Osteoblast (primary cell): ENCODE data around the gene VTA1. TPM values are rescaled to one million over a fixed set of nuclear protein-coding genes. Genes with fewer than 3 reads are reported as not detected.

ENCODE experiments used
- DNase-seq: peaks from one replicate; pipeline ENCODE4 v3.0.0; 2011; ENCODE audit warnings: low spot score, mixed read lengths; ENCODE audit not compliant: insufficient read length; ENCODE audit errors: missing footprints
- H2AFZ ChIP-seq: 2 replicates; pipeline ENCODE4 v1.6.0; 2011; ENCODE audit warnings: mild to moderate bottlenecking, low read length
- H3K27ac ChIP-seq: 2 replicates; pipeline ENCODE4 v1.5.1; 2011; ENCODE audit warnings: mild to moderate bottlenecking, low read depth, low read length, moderate library complexity
- H3K27me3 ChIP-seq: 2 replicates; pipeline ENCODE4 v1.6.0; 2012; ENCODE audit warnings: mild to moderate bottlenecking, control low read depth, inconsistent platforms, low read length, moderate library complexity; ENCODE audit not compliant: insufficient read depth
- H3K36me3 ChIP-seq: 2 replicates; pipeline ENCODE4 v1.5.1; 2011; ENCODE audit warnings: mild to moderate bottlenecking, low read length, control low read depth, moderate library complexity; ENCODE audit not compliant: insufficient read depth
- H3K4me1 ChIP-seq: 2 replicates; pipeline ENCODE4 v1.5.1; 2011; ENCODE audit warnings: mild to moderate bottlenecking, low read length, control low read depth, moderate library complexity; ENCODE audit not compliant: insufficient read depth
- H3K4me2 ChIP-seq: 2 replicates; pipeline ENCODE4 v1.6.0; 2011; ENCODE audit warnings: mild to moderate bottlenecking, low read length; ENCODE audit not compliant: insufficient read depth
- H3K4me3 ChIP-seq: fragments of 200-600 bp; sonication (generic); 3 replicates; pipeline ENCODE4 v1.5.1; 2012; ENCODE audit warnings: mild to moderate bottlenecking, low read length, inconsistent platforms; ENCODE audit not compliant: insufficient read depth
- H3K79me2 ChIP-seq: 2 replicates; pipeline ENCODE4 v1.6.0; 2012; ENCODE audit warnings: mild to moderate bottlenecking, low read length, control low read depth, inconsistent platforms; ENCODE audit not compliant: insufficient read depth
- H3K9me3 ChIP-seq: 2 replicates; pipeline ENCODE4 v1.5.1; 2011; ENCODE audit warnings: low read depth, low read length, control low read depth
- H4K20me1 ChIP-seq: 2 replicates; pipeline ENCODE4 v1.6.0; 2012; ENCODE audit warnings: mild to moderate bottlenecking, low read length, control low read depth; ENCODE audit not compliant: insufficient read depth
- CTCF ChIP-seq: IDR thresholded peaks from 2 replicates; pipeline ENCODE4 v1.5.1; 2011; ENCODE audit warnings: mild to moderate bottlenecking, low read depth, low read length, moderate library complexity; ENCODE audit errors: extremely low read depth
- total RNA-seq: library from RNA; depleted of rRNA; stranded (reverse); fragments of >200 nt; gene quantifications from 2 replicates; pipeline ENCODE4 v1.2.3, GENCODE V29; 2012

The VTA1 gene
- total RNA-seq, 1 donor, result 61.5 TPM

- H3K79me2 ChIP-seq, result no peaks in the 10 kb centered on the region
- H3K4me1 ChIP-seq, result no peaks in the 10 kb centered on the region
- DNase-seq, result no peak
- no peak overlapping the region for H3K4me3 ChIP-seq
- H3K9me3 ChIP-seq, result no peaks in the 10 kb centered on the region
- no peak overlapping the region for H2AFZ ChIP-seq
- no peak for TF ChIP-seq CTCF
- H3K27ac ChIP-seq, result no peak overlapping the region
- no peaks in the 10 kb centered on the region for H3K36me3 ChIP-seq
- no peak overlapping the region for H3K4me2 ChIP-seq
- H3K27me3 ChIP-seq, result no peaks in the 10 kb centered on the region
- H4K20me1 ChIP-seq, result no peaks in the 10 kb centered on the region
Observed at GRCh38 chr6:142235272-142235671, 88.2 kb downstream of the VTA1 start.

- H4K20me1 ChIP-seq, result no peaks in the 10 kb centered on the region
- no peak for TF ChIP-seq CTCF
Observed at GRCh38 chr6:142235791-142236190, 88.7 kb downstream of the VTA1 start.

GRCh38 chr6:142236691-142237090, 89.6 kb downstream of the VTA1 start:
- Histone ChIP-seq H3K27ac (no peak overlapping the region), H3K4me3 (no peak overlapping the region), H2AFZ (no peak overlapping the region), H3K79me2 (no peaks in the 10 kb centered on the region), H3K36me3 (no peaks in the 10 kb centered on the region), H3K4me2 (no peak overlapping the region), H4K20me1 (no peaks in the 10 kb centered on the region), H3K4me1 (no peaks in the 10 kb centered on the region), H3K9me3 (no peaks in the 10 kb centered on the region), H3K27me3 (no peaks in the 10 kb centered on the region)
- TF ChIP-seq CTCF, result no peak
- no peak for DNase-seq

More at GRCh38 chr6:142235791-142236190, 88.7 kb downstream of the VTA1 start:
- H3K4me1 ChIP-seq, result no peaks in the 10 kb centered on the region
- H3K36me3 ChIP-seq, result no peaks in the 10 kb centered on the region
- no peaks in the 10 kb centered on the region for H3K9me3 ChIP-seq
- H2AFZ ChIP-seq, result no peak overlapping the region
- H3K79me2 ChIP-seq, result no peaks in the 10 kb centered on the region
- no peak overlapping the region for H3K27ac ChIP-seq
- no peak overlapping the region for H3K4me3 ChIP-seq
- no peak overlapping the region for H3K4me2 ChIP-seq
- no peaks in the 10 kb centered on the region for H3K27me3 ChIP-seq
- DNase-seq, result peak; percentile 22

- Histone ChIP-seq H3K4me3 (no peak overlapping the region), H2AFZ (peak overlapping the region; percentile 35), H3K9me3 (no peaks in the 10 kb centered on the region), H3K27ac (no peak overlapping the region), H4K20me1 (no peaks in the 10 kb centered on the region), H3K27me3 (no peaks in the 10 kb centered on the region), H3K79me2 (no peaks in the 10 kb centered on the region), H3K4me1 (no peaks in the 10 kb centered on the region), H3K36me3 (no peaks in the 10 kb centered on the region), H3K4me2 (no peak overlapping the region)
- DNase-seq, result no peak
- no peak for TF ChIP-seq CTCF
Observed at GRCh38 chr6:142238881-142239280, 91.8 kb downstream of the VTA1 start.
